ENCODE results near the gene FPR3.
"Not testable (repeated sequence)": the region's sequence is repeated elsewhere in the genome, so short reads cannot be mapped to it uniquely, and the experiment has no call there.

FPR3 gene

GRCh38 chr19:51783372-51783771 is 11.6 kb upstream of the FPR3 start:
- DNase-seq (ENCODE audit: low read depth, low spot score): no peak

- no peak for DNase-seq (ENCODE audit: low read depth, low spot score)
Measured at GRCh38 chr19:51784109-51784785, 10.7 kb upstream of the FPR3 start.

GRCh38 chr19:51784922-51785690 is 9.9 kb upstream of the FPR3 start:
- DNase-seq (ENCODE audit: low read depth, low spot score): no peak

- DNase-seq (ENCODE audit: low read depth, low spot score): no peak
Measured at GRCh38 chr19:51786646-51787494, 8.1 kb upstream of the FPR3 start.

- no peak for DNase-seq (ENCODE audit: low read depth, low spot score)
Measured at GRCh38 chr19:51788029-51788428, 6.9 kb upstream of the FPR3 start.

GRCh38 chr19:51789061-51789795 is 5.7 kb upstream of the FPR3 start:
- no peak for DNase-seq (ENCODE audit: low read depth, low spot score)

GRCh38 chr19:51792932-51793331 is 2.0 kb upstream of the FPR3 start:
- DNase-seq (ENCODE audit: low read depth, low spot score): no peak

GRCh38 chr19:51793994-51794393 is 963 bp upstream of the FPR3 start:
- DNase-seq (ENCODE audit: low read depth, low spot score): no peak

GRCh38 chr19:51796195-51796679 is 1.3 kb downstream of the FPR3 start:
- DNase-seq (ENCODE audit: low read depth, low spot score): no peak

- DNase-seq (ENCODE audit: low read depth, low spot score): no peak
Measured at GRCh38 chr19:51797480-51797879, 2.5 kb downstream of the FPR3 start.

GRCh38 chr19:51798062-51798461 is 3.1 kb downstream of the FPR3 start:
- DNase-seq (ENCODE audit: low read depth, low spot score): no peak

- DNase-seq (ENCODE audit: low read depth, low spot score): peak; percentile 91
Measured at GRCh38 chr19:51799034-51799773, 4.2 kb downstream of the FPR3 start.

GRCh38 chr19:51799774-51800472 is 5.0 kb downstream of the FPR3 start:
- DNase-seq (ENCODE audit: low read depth, low spot score): no peak

GRCh38 chr19:51800473-51801244 is 5.7 kb downstream of the FPR3 start:
- DNase-seq (ENCODE audit: low read depth, low spot score): peak; percentile 21

GRCh38 chr19:51802775-51803174 is 7.8 kb downstream of the FPR3 start:
- no peak for DNase-seq (ENCODE audit: low read depth, low spot score)

GRCh38 chr19:51803519-51803918 is 8.6 kb downstream of the FPR3 start:
- DNase-seq (ENCODE audit: low read depth, low spot score): no peak

- no peak for DNase-seq (ENCODE audit: low read depth, low spot score)
Measured at GRCh38 chr19:51803967-51804366, 9.0 kb downstream of the FPR3 start.

GRCh38 chr19:51804789-51805188 is 9.8 kb downstream of the FPR3 start:
- DNase-seq (ENCODE audit: low read depth, low spot score): not testable (repeated sequence)

GRCh38 chr19:51805396-51805795 is 10.4 kb downstream of the FPR3 start:
- not testable (repeated sequence) for DNase-seq (ENCODE audit: low read depth, low spot score)
